GM13977 (cell line): ENCODE measurements around the gene CCDC106.

ENCODE experiments used
- DNase-seq: peaks from one replicate; pipeline ENCODE4 v3.0.0; 2012; ENCODE audit warnings: low spot score
- in situ Hi-C: fragments of 300-500 bp; cut with MboI; formaldehyde crosslinking; loops from one replicate; pipeline ENCODE4 v1.12.0; 2022; ENCODE audit warnings: low sequenced_read_pairs, low pct_unique_long_range_greater_than_20kb, mixed read lengths, inconsistent platforms; ENCODE audit not compliant: unreplicated experiment
- TF ChIP-seq, protein P1 (sequence below): IDR thresholded peaks from 2 replicates; pipeline ENCODE4 v1.5.1; 2012; ENCODE audit warnings: mild to moderate bottlenecking, control low read depth; ENCODE audit not compliant: insufficient read depth; ENCODE audit errors: extremely low read depth, missing control alignments

CCDC106 gene

GRCh38 chr19:55606471-55606787 is 41.6 kb upstream of the CCDC106 start:
- in situ Hi-C loops, result loop anchor here (25.0 kb wide), 1 partner anchor 1144 kb away; the partner anchor contains the start of genes CDC42EP5 and LENG9
- TF ChIP-seq, protein P1, sequence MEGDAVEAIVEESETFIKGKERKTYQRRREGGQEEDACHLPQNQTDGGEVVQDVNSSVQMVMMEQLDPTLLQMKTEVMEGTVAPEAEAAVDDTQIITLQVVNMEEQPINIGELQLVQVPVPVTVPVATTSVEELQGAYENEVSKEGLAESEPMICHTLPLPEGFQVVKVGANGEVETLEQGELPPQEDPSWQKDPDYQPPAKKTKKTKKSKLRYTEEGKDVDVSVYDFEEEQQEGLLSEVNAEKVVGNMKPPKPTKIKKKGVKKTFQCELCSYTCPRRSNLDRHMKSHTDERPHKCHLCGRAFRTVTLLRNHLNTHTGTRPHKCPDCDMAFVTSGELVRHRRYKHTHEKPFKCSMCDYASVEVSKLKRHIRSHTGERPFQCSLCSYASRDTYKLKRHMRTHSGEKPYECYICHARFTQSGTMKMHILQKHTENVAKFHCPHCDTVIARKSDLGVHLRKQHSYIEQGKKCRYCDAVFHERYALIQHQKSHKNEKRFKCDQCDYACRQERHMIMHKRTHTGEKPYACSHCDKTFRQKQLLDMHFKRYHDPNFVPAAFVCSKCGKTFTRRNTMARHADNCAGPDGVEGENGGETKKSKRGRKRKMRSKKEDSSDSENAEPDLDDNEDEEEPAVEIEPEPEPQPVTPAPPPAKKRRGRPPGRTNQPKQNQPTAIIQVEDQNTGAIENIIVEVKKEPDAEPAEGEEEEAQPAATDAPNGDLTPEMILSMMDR, result peak; percentile 3
- DNase-seq, result no peak

DNA sequence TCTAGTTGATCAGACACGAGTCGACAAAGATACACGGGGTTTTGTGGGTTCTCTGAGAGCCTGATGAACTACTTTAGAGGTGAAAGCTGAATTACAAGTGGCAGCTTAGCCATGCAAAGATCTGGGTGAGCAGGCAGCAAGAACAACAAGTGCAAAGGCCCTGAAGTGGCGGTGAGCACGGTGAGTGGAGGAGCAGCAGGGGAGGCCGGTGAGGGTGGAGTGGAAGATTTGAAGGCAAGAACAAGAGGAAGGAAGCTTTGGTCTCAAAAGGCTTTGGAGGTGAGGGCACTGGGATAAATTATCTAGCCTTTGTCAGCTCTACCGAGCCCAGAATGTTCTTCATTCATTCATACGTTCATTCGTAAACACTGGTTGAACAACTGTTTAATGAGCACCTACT is 41.2 kb upstream of the CCDC106 start:
- in situ Hi-C loops, result loop anchor here (25.0 kb wide), 1 partner anchor 1145 kb away; the partner anchor contains the start of genes CDC42EP5 and LENG9

DNA sequence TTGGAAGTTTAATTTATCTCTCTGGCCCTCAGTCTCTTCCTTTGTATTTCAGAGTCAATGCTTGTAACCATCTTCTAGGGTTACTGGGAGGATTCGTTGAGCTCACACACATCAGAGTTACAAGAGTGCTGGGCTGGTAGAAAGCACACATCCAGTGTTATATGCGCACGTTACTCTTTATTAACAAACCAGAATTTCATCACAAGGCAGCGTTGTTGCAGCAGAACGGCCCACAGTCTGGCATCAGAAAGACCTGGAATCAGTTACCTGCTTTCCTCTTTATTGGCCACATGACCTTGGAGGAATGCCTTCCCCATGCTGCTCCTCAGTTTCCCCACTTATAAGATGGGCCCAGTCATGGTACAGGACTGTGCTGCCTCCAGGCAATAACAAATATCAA is 38.7 kb upstream of the CCDC106 start:
- TF ChIP-seq, protein P1, result no peak
- DNase-seq, result no peak
- in situ Hi-C loops, result loop anchor here (25.0 kb wide), 1 partner anchor 1147 kb away; the partner anchor contains the start of genes CDC42EP5 and LENG9

More for the DNA sequence above, 41.2 kb upstream of the CCDC106 start:
- DNase-seq, result no peak
- TF ChIP-seq, protein P1, result no peak

DNA sequence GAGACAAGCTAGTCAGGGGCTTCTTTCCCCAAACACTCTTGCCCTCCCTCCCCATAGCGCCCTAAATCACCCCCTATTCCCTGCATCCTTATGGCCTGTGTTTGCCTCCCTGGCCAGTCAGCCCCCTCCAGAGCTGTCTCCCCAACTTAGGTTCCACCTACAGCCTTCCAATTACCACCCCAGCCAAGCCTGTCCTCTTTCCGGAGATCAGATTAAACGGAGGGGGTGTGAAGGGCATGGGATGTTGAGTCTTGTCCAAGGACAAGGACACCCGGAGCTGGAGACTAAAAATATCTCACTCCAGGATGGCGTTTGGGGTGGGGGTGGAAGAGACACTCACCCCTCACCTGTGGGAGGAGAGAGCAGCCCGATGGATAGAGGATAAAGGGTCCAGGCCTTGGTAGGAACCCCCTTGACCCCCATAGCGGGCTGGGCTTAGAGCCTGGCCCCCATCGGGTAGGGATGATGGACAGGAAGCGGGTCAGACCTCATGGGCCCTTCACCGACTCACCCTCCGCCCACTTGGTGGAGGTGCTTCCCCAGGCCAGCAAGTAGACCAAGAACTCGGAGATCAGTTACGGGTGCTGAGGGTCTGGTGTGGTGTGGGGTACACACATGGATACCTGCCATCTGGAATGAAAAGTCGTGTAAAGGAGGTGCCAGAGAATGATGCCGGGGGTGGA is 36.6 kb upstream of the CCDC106 start:
- no peak for DNase-seq
- TF ChIP-seq, protein P1, result no peak
- in situ Hi-C loops, result loop anchor here (25.0 kb wide), 1 partner anchor 1149 kb away; the partner anchor contains the start of genes CDC42EP5 and LENG9

DNA sequence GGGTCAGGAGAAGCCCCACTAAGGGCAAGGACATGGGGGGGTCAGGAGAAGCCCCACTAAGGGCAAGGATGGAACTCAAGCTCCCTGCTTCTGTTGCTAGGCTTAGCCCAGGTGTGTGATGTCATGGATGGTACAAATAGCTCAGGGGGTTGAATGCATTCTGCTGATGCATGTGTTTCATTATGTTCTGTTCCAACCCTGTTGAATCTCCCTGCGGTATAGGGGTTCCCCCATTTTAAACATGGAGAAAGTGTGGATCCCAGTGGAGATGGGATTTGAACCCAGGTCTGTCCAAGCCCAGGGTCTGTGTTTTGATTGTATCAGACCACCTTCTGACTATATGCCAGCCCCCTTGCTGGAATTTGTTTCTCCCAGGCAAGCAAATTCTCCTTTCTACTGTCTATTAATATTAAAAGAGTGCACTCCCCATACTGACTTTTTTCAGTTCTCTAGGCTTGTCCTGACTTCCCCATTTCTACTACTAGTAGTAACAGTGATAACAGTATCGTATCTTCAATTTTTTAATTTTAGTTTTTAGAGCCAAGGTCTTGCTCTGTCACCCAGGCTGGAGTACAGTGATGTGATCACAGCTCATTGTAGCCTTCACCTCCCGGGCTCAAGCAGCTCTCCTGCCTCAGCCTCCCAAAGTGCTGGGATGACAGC is 35.9 kb upstream of the CCDC106 start:
- DNase-seq, result no peak
- in situ Hi-C loops, result loop anchor here (25.0 kb wide), 1 partner anchor 1150 kb away; the partner anchor contains the start of genes CDC42EP5 and LENG9
- TF ChIP-seq, protein P1, result no peak

DNA sequence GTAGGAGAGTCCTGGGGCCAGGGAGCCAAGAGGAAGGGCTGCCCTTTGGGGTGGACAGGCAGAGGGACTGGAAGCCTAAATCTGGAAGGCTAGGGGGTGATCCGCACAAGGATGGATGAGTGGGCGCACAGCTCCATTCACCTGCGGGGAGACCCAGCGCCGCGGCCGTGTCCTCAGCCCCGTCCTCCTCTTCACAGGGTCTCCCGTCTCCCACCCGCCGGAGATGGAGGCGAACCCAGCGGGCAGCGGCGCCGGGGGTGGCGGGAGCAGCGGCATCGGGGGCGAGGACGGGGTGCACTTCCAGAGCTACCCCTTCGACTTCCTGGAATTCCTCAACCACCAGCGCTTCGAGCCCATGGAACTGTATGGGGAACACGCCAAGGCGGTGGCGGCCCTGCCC is 34.6 kb upstream of the CCDC106 start:
- no peak for DNase-seq
- in situ Hi-C loops, result loop anchor here (25.0 kb wide), 1 partner anchor 1151 kb away; the partner anchor contains the start of genes CDC42EP5 and LENG9
- TF ChIP-seq, protein P1, result no peak
